GM18505 (cell line): Measurements from ENCODE around the gene ID4.

Experiments used
- ATAC-seq: cut with Tn5 transposase; IDR thresholded peaks from one replicate; pipeline ENCODE4 v1.9.1; 2021; ENCODE audit not compliant: unreplicated experiment
- POLR2A ChIP-seq: IDR thresholded peaks from 4 replicates; pipeline ENCODE4 v1.6.1; 2011; ENCODE audit warnings: borderline replicate concordance; ENCODE audit not compliant: insufficient read depth, insufficient read length; ENCODE audit errors: extremely low read depth

ID4 gene

GRCh38 chr6:19811397-19812079 lies 25.6 kb upstream of the ID4 start:
- ATAC-seq: no peak
- no peak for TF ChIP-seq POLR2A

GRCh38 chr6:19812512-19813119 lies 24.6 kb upstream of the ID4 start:
- no peak for TF ChIP-seq POLR2A
- no peak for ATAC-seq

GRCh38 chr6:19818805-19819204 lies 18.4 kb upstream of the ID4 start:
- no peak for TF ChIP-seq POLR2A
- no peak for ATAC-seq

- no peak for TF ChIP-seq POLR2A
- ATAC-seq: no peak
Measured at GRCh38 chr6:19824058-19824807, 12.9 kb upstream of the ID4 start.

- ATAC-seq: no peak
- no peak for TF ChIP-seq POLR2A
Measured at GRCh38 chr6:19827247-19827646, 9.9 kb upstream of the ID4 start.

GRCh38 chr6:19827903-19828302 lies 9.3 kb upstream of the ID4 start:
- no peak for ATAC-seq
- no peak for TF ChIP-seq POLR2A

GRCh38 chr6:19830171-19830570 lies 7.0 kb upstream of the ID4 start:
- no peak for TF ChIP-seq POLR2A

GRCh38 chr6:19831358-19831757 lies 5.8 kb upstream of the ID4 start:
- ATAC-seq: no peak
- TF ChIP-seq POLR2A: no peak

More at GRCh38 chr6:19830171-19830570, 7.0 kb upstream of the ID4 start:
- ATAC-seq: no peak

- no peak for ATAC-seq
- no peak for TF ChIP-seq POLR2A
Measured at GRCh38 chr6:19833947-19834346, 3.2 kb upstream of the ID4 start.

GRCh38 chr6:19834858-19835257 lies 2.3 kb upstream of the ID4 start:
- TF ChIP-seq POLR2A: no peak
- no peak for ATAC-seq

GRCh38 chr6:19835605-19836004 lies 1.6 kb upstream of the ID4 start:
- no peak for TF ChIP-seq POLR2A
- ATAC-seq: no peak

- TF ChIP-seq POLR2A: no peak
- no peak for ATAC-seq
Measured at GRCh38 chr6:19837511-19838441, 606 bp downstream of the ID4 start.

- ATAC-seq: no peak
- TF ChIP-seq POLR2A: no peak
Measured at GRCh38 chr6:19838442-19839236, 1.5 kb downstream of the ID4 start.

- no peak for ATAC-seq
- TF ChIP-seq POLR2A: no peak
Measured at GRCh38 chr6:19839237-19839546, 2.0 kb downstream of the ID4 start.
